ENCODE data around the gene PXYLP1. TPM values are rescaled to one million over a fixed set of nuclear protein-coding genes. Genes with fewer than 3 reads are reported as not detected.
"Not testable (repeated sequence)": the region's sequence is repeated elsewhere in the genome, so short reads cannot be mapped to it uniquely, and the experiment has no call there.

PXYLP1 gene
- total and polyA plus RNA-seq, 2 donors (not counting 1 experiment from before 2014, with no cell fraction given): 1.4 to 4.5 TPM

- H3K9me3 ChIP-seq (ENCODE audit: control extremely low read depth in 1 of 3, control insufficient read depth in 2 of 3, insufficient read depth in 1 of 3, low read length in 2 of 3): no peaks in the 10 kb centered on the region
- H3K9ac ChIP-seq (ENCODE audit: low read length): no peak overlapping the region
- no peak overlapping the region for H2AFZ ChIP-seq (ENCODE audit: insufficient read depth, low read depth, low read length, poor library complexity, severe bottlenecking)
- H3K27me3 Mint-ChIP-seq: no peaks in the 10 kb centered on the region
- peaks cover 23% of the 10 kb centered on the region for H3K4me1 Mint-ChIP-seq
- peak overlapping the region; percentile 64 for H3K4me3 Mint-ChIP-seq
- WGBS (ENCODE audit: insufficient coverage): 98% methylated on average over 8 of the region's 10 CpGs
- H3K27ac Mint-ChIP-seq: no peak overlapping the region
- H3K4me3 ChIP-seq (ENCODE audit: control extremely low read depth in 1 of 5, extremely low read depth in 1 of 5, insufficient read depth in 1 of 5, low read depth in 2 of 5, low read length in 4 of 5): no peak overlapping the region
- no peak for ATAC-seq (ENCODE audit: low read depth)
- H4K20me1 ChIP-seq (ENCODE audit: control insufficient read depth, insufficient read depth, low read length, poor library complexity, severe bottlenecking): no peaks in the 10 kb centered on the region
- peaks cover 15 to 17% of the 10 kb centered on the region in 2 donors for H3K4me1 ChIP-seq (ENCODE audit: control insufficient read depth in 2 of 2, insufficient read depth in 2 of 2, low read length in 2 of 2)
- POLR2A ChIA-PET: no interaction called here
- TF ChIP-seq CTCF (IDR thresholded peaks at IDR 0.05): no peak
- TF ChIP-seq EZH2 (IDR thresholded peaks at IDR 0.05; ENCODE audit: borderline replicate concordance, insufficient read depth, low read depth, low read length, poor library complexity, severe bottlenecking): no peak
- CTCF ChIA-PET: interaction anchor here (1.0 to 19.3 kb wide), 5 partner anchors 9 to 247 kb away, joined by 3 to 404 read pairs (median 23); no protein-coding TSS in a partner anchor
- intact Hi-C loops (cut with micrococcal nuclease): loop anchor here (5.0 kb wide), 2 partner anchors 834 to 1689 kb away; partner anchors contain the start of genes TFDP2 and U2SURP
- peaks cover 11% of the 10 kb centered on the region for H3K79me2 ChIP-seq (ENCODE audit: control insufficient read depth, insufficient read depth, low read length)
- no peaks in the 10 kb centered on the region for H3K27me3 ChIP-seq (replicated peaks in 1 of 4; ENCODE audit: control extremely low read depth in 1 of 4, control insufficient read depth in 3 of 4, insufficient read depth in 4 of 4, low read length in 3 of 4)
- peaks cover 2% of the 10 kb centered on the region for H3K9me3 Mint-ChIP-seq (ENCODE audit: insufficient read depth)
- H3K36me3 ChIP-seq (replicated peaks in 1 of 2; ENCODE audit: control extremely low read depth in 1 of 2, control insufficient read depth in 1 of 2, extremely low read depth in 1 of 2, insufficient read depth in 2 of 2, low read length in 1 of 2): no peaks in the 10 kb centered on the region
- no peak overlapping the region for H3K4me2 ChIP-seq (replicated peaks; ENCODE audit: low read depth, low read length, poor library complexity, severe bottlenecking)
- H3K27ac ChIP-seq (ENCODE audit: low read length in 2 of 2): no peak overlapping the region
- DNase-seq: no peak
These were observed 81.6 kb downstream of the PXYLP1 start for GRCh38 chr3:141313093-141313683.

GRCh38 chr3:141314415-141314814, 82.8 kb downstream of the PXYLP1 start:
- not testable (repeated sequence) for H3K4me3 ChIP-seq (ENCODE audit: control extremely low read depth in 1 of 5, extremely low read depth in 1 of 5, insufficient read depth in 1 of 5, low read depth in 2 of 5, low read length in 4 of 5); H3K4me3 Mint-ChIP-seq; H3K27ac ChIP-seq (ENCODE audit: low read length in 2 of 2); DNase-seq; H2AFZ ChIP-seq (ENCODE audit: insufficient read depth, low read depth, low read length, poor library complexity, severe bottlenecking); H3K9me3 Mint-ChIP-seq (ENCODE audit: insufficient read depth); H3K27me3 ChIP-seq (replicated peaks in 1 of 4; ENCODE audit: control extremely low read depth in 1 of 4, control insufficient read depth in 3 of 4, insufficient read depth in 4 of 4, low read length in 3 of 4); H4K20me1 ChIP-seq (ENCODE audit: control insufficient read depth, insufficient read depth, low read length, poor library complexity, severe bottlenecking); H3K4me2 ChIP-seq (replicated peaks; ENCODE audit: low read depth, low read length, poor library complexity, severe bottlenecking); H3K27me3 Mint-ChIP-seq; H3K9me3 ChIP-seq (ENCODE audit: control extremely low read depth in 1 of 3, control insufficient read depth in 2 of 3, insufficient read depth in 1 of 3, low read length in 2 of 3); H3K9ac ChIP-seq (ENCODE audit: low read length); H3K36me3 ChIP-seq (replicated peaks in 1 of 2; ENCODE audit: control extremely low read depth in 1 of 2, control insufficient read depth in 1 of 2, extremely low read depth in 1 of 2, insufficient read depth in 2 of 2, low read length in 1 of 2); ATAC-seq (ENCODE audit: low read depth)
- intact Hi-C loops (cut with micrococcal nuclease): loop anchor here (5.0 kb wide), 2 partner anchors 833 to 1688 kb away; partner anchors contain the start of genes TFDP2 and U2SURP
- ChIA-PET POLR2A (interaction anchor here (0.6 kb wide), 1 partner anchor 73 kb away, joined by 4 read pairs; no protein-coding TSS in a partner anchor), CTCF (interaction anchor here (0.9 to 19.3 kb wide), 8 partner anchors 8 to 246 kb away, joined by 3 to 404 read pairs (median 6); no protein-coding TSS in a partner anchor)
- Mint-ChIP-seq H3K27ac (peak overlapping the region; percentile 37), H3K4me1 (peaks cover 23% of the 10 kb centered on the region)
- WGBS (ENCODE audit: insufficient coverage): 100% methylated on average over 2 of the region's 4 CpGs
- Histone ChIP-seq H3K4me1 (ENCODE audit: control insufficient read depth in 2 of 2, insufficient read depth in 2 of 2, low read length in 2 of 2) (peaks cover 15 to 17% of the 10 kb centered on the region in 2 donors), H3K79me2 (ENCODE audit: control insufficient read depth, insufficient read depth, low read length) (peaks cover 11% of the 10 kb centered on the region)

Measured in B cell (primary cell).